Hepatocyte (in vitro differentiated cells): ENCODE data around the gene TREH.

ENCODE experiments used
- CTCF ChIP-seq: fragments of 200-600 bp; sonication (generic); IDR thresholded peaks from 2 replicates; pipeline ENCODE4 v1.5.1; 2016; ENCODE audit warnings: antibody characterized with exemption, mild to moderate bottlenecking; ENCODE audit not compliant: poor library complexity
- EZH2 ChIP-seq: fragments of 200-600 bp; sonication (generic); IDR thresholded peaks from 2 replicates; pipeline ENCODE4 v1.6.1; 2016; ENCODE audit warnings: antibody characterized with exemption, mild to moderate bottlenecking, borderline replicate concordance
- EZH2phosphoT487 ChIP-seq: fragments of 200-600 bp; sonication (generic); IDR thresholded peaks from one replicate; pipeline ENCODE4 v1.6.1; 2018; ENCODE audit warnings: antibody characterized with exemption, mild to moderate bottlenecking, low read depth, moderate library complexity; ENCODE audit not compliant: unreplicated experiment, severe bottlenecking

- TF ChIP-seq CTCF (no peak), EZH2 (no peak), EZH2phosphoT487 (no peak)
Measured at GRCh38 chr11:118656563-118657165, 22.8 kb downstream of the TREH start.
